Measurements from ENCODE around the gene TRANK1.
"Not testable (repeated sequence)": the region's sequence is repeated elsewhere in the genome, so short reads cannot be mapped to it uniquely, and the experiment has no call there.

- not testable (repeated sequence) for TF ChIP-seq POLR2A, CTCF (IDR thresholded peaks at IDR 0.05)
Observed at GRCh38 chr3:36891097-36891496, 53.8 kb downstream of the TRANK1 start.
